Nucleus accumbens (tissue), 56 donors: ENCODE results near the gene SCP2D1.

Source experiments
- DNase-seq, 56 donors: peaks; one replicate each; lab custom pipeline; 2025; lab: John Stamatoyannopoulos, UW

SCP2D1 gene

DNA sequence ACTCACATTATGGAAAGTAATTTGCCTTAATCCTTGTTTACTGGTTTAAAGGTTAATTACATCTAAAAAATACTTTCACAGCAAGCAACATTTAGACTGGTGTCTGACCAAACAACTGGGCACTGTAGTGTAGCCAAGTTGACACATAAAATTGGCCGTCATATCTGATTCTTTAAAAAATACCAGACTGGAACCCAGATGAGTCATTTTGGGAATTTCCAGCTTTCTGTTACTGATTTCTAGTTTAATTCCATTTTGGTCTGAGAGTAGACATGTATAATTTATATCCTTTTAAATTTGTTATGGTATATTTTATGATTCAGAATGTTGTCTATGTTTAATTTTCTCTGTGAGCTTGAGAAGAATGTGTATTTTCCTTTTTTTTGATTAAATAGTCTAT lies 44.1 kb downstream of the SCP2D1 start:
- DNase-seq = no peak

GRCh38 chr20:18858816-18859215 lies 45.2 kb downstream of the SCP2D1 start:
- DNase-seq = no peak
